Activated CD4-positive, alpha-beta memory T cell treated with anti-CD3 and anti-CD28 coated beads for 36 hours (primary cell): ENCODE data around the gene PCDHGA8. TPM values are rescaled to one million over a fixed set of nuclear protein-coding genes. Genes with fewer than 3 reads are reported as not detected.
"Not testable (repeated sequence)": the region's sequence is repeated elsewhere in the genome, so short reads cannot be mapped to it uniquely, and the experiment has no call there.

ENCODE experiments used
- CTCF ChIA-PET: fragments of 350-600 bp; sonication (Branson Sonifier 250); formaldehyde crosslinking; loops from one replicate; lab custom pipeline; 2021; ENCODE audit warnings: antibody characterized with exemption, inconsistent platforms; lab: Charles Lee
- POLR2A ChIA-PET: fragments of 350-600 bp; sonication (Branson Sonifier 250); formaldehyde crosslinking; loops from one replicate; lab custom pipeline; 2021; ENCODE audit warnings: antibody characterized with exemption; lab: Charles Lee
- DNase-seq: peaks from one replicate; pipeline ENCODE4 v3.0.0-alpha.2; 2020
- H3K27ac Mint-ChIP-seq: one replicate; pipeline ENCODE4 v1.8.0; 2021; ENCODE audit warnings: mixed read lengths
- H3K27me3 Mint-ChIP-seq: one replicate; pipeline ENCODE4 v1.8.0; 2021; ENCODE audit warnings: mixed read lengths
- H3K36me3 Mint-ChIP-seq: one replicate; pipeline ENCODE4 v1.8.0; 2021; ENCODE audit warnings: mixed read lengths
- H3K4me1 Mint-ChIP-seq: one replicate; pipeline ENCODE4 v1.8.0; 2021; ENCODE audit warnings: low read depth, mixed read lengths
- H3K4me3 Mint-ChIP-seq: one replicate; pipeline ENCODE4 v1.8.0; 2021; ENCODE audit warnings: mild to moderate bottlenecking, mixed read lengths
- H3K9me3 Mint-ChIP-seq: one replicate; pipeline ENCODE4 v1.8.0; 2021; ENCODE audit warnings: mixed read lengths
- intact Hi-C: fragments of 100-400 bp; cut with micrococcal nuclease; formaldehyde crosslinking; loops from one replicate; pipeline ENCODE4 v1.15.1; 2023
- total RNA-seq, 2 experiments: library from RNA; stranded (reverse); gene quantifications; one replicate each; pipeline ENCODE4 v1.2.3, GENCODE V29; 2021

PCDHGA8 gene
- total RNA-seq, 2 experiments from 2014 or later, result not detected

DNA sequence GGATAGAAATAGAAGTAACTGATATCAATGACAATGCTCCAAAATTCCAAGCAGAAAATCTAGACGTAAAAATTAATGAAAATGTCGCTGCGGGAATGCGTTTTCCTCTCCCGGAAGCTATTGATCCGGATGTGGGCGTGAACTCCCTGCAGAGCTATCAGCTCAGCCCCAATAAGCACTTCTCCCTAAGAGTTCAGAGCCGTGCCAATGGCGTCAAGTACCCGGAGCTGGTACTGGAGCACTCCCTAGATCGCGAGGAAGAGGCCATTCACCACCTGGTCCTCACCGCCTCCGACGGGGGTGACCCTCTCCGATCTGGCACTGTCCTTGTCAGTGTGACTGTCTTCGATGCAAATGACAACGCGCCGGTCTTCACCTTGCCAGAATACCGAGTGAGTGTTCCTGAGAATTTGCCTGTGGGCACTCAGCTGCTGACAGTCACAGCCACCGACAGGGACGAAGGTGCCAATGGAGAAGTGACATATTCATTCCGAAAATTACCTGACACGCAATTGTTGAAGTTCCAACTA is 21.2 kb downstream of the PCDHGA8 start:
- Mint-ChIP-seq H3K27ac (no peak overlapping the region), H3K4me3 (peak overlapping the region; percentile 66), H3K36me3 (peaks cover 28% of the 10 kb centered on the region), H3K9me3 (peaks cover 27% of the 10 kb centered on the region), H3K27me3 (peaks cover 62% of the 10 kb centered on the region), H3K4me1 (peaks cover 15% of the 10 kb centered on the region)
- CTCF ChIA-PET, result interaction anchor here (0.6 to 3.3 kb wide), 28 partner anchors 8 to 221 kb away, joined by 3 to 59 read pairs (median 5); partner anchors contain the start of genes PCDHB10, PCDHGA11, PCDHGA12 and PCDHGA6
- POLR2A ChIA-PET, result no interaction called here
- intact Hi-C loops, result loop anchor here (2.0 to 10.0 kb wide), 4 partner anchors 49 to 145 kb away; partner anchors contain the start of gene PCDHGA5
- no peak for DNase-seq

DNA sequence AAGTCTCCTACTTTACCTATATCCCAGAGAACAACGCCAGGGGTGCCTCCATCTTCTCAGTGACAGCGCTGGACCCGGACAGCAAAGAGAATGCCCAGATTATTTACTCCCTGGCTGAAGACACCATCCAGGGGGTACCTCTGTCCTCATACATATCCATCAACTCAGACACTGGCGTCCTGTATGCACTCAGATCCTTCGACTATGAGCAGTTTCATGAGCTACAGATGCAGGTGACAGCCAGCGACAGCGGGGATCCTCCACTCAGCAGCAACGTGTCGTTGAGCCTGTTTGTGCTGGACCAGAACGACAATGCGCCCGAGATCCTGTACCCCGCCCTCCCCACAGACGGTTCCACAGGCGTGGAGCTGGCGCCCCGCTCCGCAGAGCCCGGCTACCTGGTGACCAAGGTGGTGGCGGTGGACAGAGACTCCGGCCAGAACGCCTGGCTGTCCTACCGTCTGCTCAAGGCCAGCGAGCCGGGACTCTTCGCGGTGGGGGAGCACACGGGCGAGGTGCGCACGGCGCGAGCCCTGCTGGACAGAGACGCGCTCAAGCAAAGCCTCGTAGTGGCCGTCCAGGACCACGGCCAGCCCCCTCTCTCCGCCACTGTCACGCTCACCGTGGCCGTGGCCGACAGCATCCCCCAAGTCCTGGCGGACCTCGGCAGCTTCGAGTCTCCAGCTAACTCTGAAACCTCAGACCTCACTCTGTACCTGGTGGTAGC is 22.3 kb downstream of the PCDHGA8 start:
- H3K27me3 Mint-ChIP-seq, result peaks cover 62% of the 10 kb centered on the region
- H3K4me1 Mint-ChIP-seq, result peaks cover 15% of the 10 kb centered on the region
- CTCF ChIA-PET, result interaction anchor here (0.6 to 3.3 kb wide), 9 partner anchors 15 to 149 kb away, joined by 3 to 59 read pairs (median 13); partner anchors contain the start of genes PCDHGA12, PCDHGB3 and PCDHGB5
- H3K36me3 Mint-ChIP-seq, result peaks cover 26% of the 10 kb centered on the region
- H3K4me3 Mint-ChIP-seq, H3K27ac Mint-ChIP-seq, POLR2A ChIA-PET, DNase-seq: not testable (repeated sequence)
- peaks cover 25% of the 10 kb centered on the region for H3K9me3 Mint-ChIP-seq
- intact Hi-C loops, result loop anchor here (5.0 to 10.0 kb wide), 2 partner anchors 50 to 98 kb away; partner anchors contain the start of gene PCDHGA5

DNA sequence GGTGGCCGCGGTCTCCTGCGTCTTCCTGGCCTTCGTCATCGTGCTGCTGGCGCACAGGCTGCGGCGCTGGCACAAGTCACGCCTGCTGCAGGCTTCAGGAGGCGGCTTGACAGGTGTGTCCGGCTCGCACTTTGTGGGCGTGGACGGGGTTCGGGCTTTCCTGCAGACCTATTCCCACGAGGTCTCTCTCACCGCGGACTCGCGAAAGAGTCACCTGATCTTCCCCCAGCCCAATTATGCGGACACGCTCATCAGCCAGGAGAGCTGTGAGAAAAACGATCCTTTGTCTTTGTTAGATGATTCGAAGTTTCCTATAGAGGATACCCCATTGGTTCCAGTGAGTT is 22.8 kb downstream of the PCDHGA8 start:
- intact Hi-C loops, result loop anchor here (10.0 kb wide), 1 partner anchor 50 kb away; the partner anchor contains the start of gene PCDHGA5
- Mint-ChIP-seq H3K4me1 (peaks cover 15% of the 10 kb centered on the region), H3K36me3 (peaks cover 28% of the 10 kb centered on the region), H3K9me3 (peaks cover 27% of the 10 kb centered on the region), H3K27me3 (peaks cover 64% of the 10 kb centered on the region)
- H3K4me3 Mint-ChIP-seq, DNase-seq, H3K27ac Mint-ChIP-seq, POLR2A ChIA-PET: not testable (repeated sequence)
- CTCF ChIA-PET, result interaction anchor here (1.3 to 3.1 kb wide), 2 partner anchors 15 to 97 kb away, joined by 4 to 32 read pairs; partner anchors contain the start of gene PCDHGA12

DNA sequence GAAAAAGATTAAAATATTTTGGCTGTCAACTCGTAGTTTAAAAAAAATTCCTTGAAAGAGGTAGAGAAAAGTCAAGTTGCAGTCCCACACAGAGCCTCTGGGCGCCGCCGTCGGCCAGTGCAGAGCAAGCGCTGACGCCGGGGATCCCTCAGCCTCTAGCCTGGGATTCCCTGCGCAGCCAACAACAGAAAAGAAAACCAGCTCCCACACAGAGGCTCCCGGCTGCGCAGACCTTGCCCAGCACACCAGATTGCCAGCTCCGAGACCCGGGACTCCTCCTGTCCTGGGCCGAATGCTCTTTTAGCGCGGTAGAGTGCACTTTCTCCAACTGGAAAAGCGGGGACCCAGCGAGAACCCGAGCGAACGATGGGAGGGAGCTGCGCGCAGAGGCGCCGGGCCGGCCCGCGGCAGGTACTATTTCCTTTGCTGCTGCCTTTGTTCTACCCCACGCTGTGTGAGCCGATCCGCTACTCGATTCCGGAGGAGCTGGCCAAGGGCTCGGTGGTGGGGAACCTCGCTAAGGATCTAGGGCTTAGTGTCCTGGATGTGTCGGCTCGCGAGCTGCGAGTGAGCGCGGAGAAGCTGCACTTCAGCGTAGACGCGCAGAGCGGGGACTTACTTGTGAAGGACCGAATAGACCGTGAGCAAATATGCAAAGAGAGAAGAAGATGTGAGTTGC is 25.2 kb downstream of the PCDHGA8 start, which contains the start of gene PCDHGB7:
Gene PCDHGB7 (plus strand): TSS at position 184 of the 679 bp plus-strand sequence. CDS start 183 bp downstream, at position 367.
- Mint-ChIP-seq H3K4me1 (peaks cover 19% of the 10 kb centered on the region), H3K9me3 (peaks cover 37% of the 10 kb centered on the region), H3K36me3 (peaks cover 37% of the 10 kb centered on the region), H3K27me3 (peaks cover 76% of the 10 kb centered on the region), H3K4me3 (peak within 1 kb of the TSS; percentile 54)
- CTCF ChIA-PET, result interaction anchor here (1.0 to 2.5 kb wide), 7 partner anchors 11 to 150 kb away, joined by 3 to 15 read pairs (median 6); partner anchors contain the start of gene PCDHGB3
- H3K27ac Mint-ChIP-seq, POLR2A ChIA-PET: not testable (repeated sequence)
- DNase-seq, result peak; percentile 71
- intact Hi-C loops, result loop anchor here (1.0 to 10.0 kb wide), 2 partner anchors 53 to 147 kb away; partner anchors contain the start of gene PCDHGA5

DNA sequence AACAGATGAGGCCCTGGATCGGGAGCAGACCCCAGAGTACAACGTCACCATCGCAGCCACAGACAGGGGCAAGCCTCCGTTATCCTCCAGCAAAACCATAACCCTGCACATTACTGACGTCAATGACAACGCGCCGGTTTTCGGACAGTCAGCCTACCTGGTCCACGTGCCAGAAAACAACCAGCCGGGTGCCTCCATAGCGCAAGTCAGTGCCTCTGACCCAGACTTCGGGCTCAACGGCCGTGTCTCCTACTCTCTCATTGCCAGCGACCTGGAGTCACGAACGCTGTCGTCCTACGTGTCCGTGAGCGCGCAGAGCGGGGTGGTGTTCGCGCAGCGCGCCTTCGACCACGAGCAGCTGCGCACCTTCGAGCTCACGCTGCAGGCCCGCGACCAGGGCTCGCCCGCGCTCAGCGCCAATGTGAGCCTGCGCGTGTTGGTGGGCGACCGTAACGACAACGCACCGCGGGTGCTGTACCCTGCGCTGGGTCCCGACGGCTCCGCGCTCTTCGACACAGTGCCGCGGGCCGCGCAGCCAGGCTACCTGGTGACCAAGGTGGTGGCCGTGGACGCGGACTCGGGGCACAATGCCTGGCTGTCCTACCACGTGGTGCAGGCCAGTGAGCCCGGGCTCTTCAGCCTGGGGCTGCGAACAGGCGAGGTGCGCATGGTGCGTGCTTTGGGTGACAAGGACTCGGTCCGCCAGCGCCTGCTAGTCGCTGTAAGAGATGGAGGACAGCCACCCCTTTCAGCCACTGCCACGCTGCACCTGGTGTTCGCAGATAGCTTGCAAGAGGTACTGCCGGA is 26.8 kb downstream of the PCDHGA8 start:
- H3K27ac Mint-ChIP-seq, result no peak overlapping the region
- H3K9me3 Mint-ChIP-seq, result peaks cover 40% of the 10 kb centered on the region
- no peak for DNase-seq
- H3K4me3 Mint-ChIP-seq, result no peak overlapping the region
- intact Hi-C loops, result loop anchor here (10.0 kb wide), 1 partner anchor 54 kb away; the partner anchor contains the start of gene PCDHGA5
- POLR2A ChIA-PET, result no interaction called here
- H3K27me3 Mint-ChIP-seq, result peaks cover 72% of the 10 kb centered on the region
- CTCF ChIA-PET, result interaction anchor here (0.7 to 2.5 kb wide), 7 partner anchors 11 to 232 kb away, joined by 3 to 15 read pairs (median 6); partner anchors contain the start of genes PCDHB9 and PCDHGA12
- H3K4me1 Mint-ChIP-seq, result peaks cover 10% of the 10 kb centered on the region
- H3K36me3 Mint-ChIP-seq, result peaks cover 42% of the 10 kb centered on the region

DNA sequence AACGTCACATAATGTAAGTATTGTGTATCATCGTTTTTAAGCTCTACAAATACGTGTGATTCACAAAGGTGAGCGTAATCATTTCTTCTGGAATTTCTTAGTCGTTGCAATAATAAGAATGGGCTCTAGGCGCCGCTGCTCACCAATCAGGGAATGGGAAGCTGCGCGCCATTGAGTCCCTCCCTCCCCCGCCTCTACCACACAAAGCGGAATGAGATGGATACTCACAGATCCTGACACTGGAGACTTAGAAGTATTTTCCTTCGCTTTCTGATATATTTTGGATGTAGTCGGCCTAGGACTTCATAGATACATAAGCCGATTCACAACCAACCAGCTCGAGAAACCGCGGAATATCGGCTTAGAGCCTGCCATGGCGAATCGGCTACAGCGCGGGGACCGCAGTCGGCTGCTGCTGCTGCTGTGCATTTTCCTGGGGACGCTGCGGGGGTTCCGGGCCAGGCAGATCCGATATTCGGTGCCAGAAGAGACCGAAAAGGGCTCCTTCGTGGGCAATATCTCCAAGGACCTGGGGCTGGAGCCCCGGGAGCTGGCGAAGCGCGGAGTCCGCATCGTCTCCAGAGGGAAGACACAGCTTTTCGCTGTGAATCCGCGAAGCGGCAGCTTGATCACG is 28.5 kb downstream of the PCDHGA8 start, which contains the start of gene PCDHGA11:
Gene PCDHGA11 (plus strand): TSS at position 197 of the 634 bp plus-strand sequence. CDS start 177 bp downstream, at position 374.
- POLR2A ChIA-PET, result interaction anchor here (0.6 to 1.4 kb wide), 2 partner anchors 101 to 262 kb away, joined by 3 to 4 read pairs; partner anchors contain the start of gene TAF7
- Mint-ChIP-seq H3K27ac (no peak within 1 kb of the TSS), H3K9me3 (peaks cover 36% of the 10 kb centered on the region), H3K27me3 (peaks cover 68% of the 10 kb centered on the region), H3K4me3 (peak within 1 kb of the TSS; percentile 72), H3K4me1 (peaks cover 4% of the 10 kb centered on the region), H3K36me3 (peaks cover 35% of the 10 kb centered on the region)
- CTCF ChIA-PET, result interaction anchor here (0.6 to 2.6 kb wide), 20 partner anchors 8 to 225 kb away, joined by 3 to 27 read pairs (median 5); partner anchors contain the start of genes PCDHGA10, PCDHGA12, PCDHGB2 and PCDHGB3
- peak; percentile 66 for DNase-seq
- intact Hi-C loops, result loop anchor here (5.0 kb wide), 1 partner anchor 56 kb away; the partner anchor contains the start of gene PCDHGC3

DNA sequence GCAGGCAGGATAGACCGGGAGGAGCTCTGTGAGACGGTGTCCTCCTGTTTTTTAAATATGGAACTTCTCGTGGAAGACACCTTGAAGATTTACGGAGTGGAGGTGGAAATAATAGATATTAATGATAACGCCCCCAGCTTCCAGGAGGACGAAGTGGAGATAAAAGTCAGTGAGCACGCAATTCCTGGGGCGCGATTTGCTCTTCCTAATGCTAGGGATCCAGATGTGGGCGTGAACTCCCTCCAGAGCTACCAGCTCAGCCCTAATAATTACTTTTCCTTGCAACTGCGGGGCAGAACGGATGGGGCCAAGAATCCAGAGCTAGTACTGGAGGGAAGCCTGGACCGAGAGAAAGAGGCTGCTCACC is 29.0 kb downstream of the PCDHGA8 start:
- intact Hi-C loops, result loop anchor here (5.0 kb wide), 1 partner anchor 56 kb away; the partner anchor contains the start of gene PCDHGC3
- CTCF ChIA-PET, result interaction anchor here (0.6 to 2.6 kb wide), 18 partner anchors 8 to 225 kb away, joined by 3 to 27 read pairs (median 5); partner anchors contain the start of genes PCDHGA10, PCDHGA12, PCDHGB2 and PCDHGB3
- POLR2A ChIA-PET, result interaction anchor here (0.6 to 1.4 kb wide), 2 partner anchors 101 to 262 kb away, joined by 3 to 4 read pairs; partner anchors contain the start of gene TAF7
- peaks cover 36% of the 10 kb centered on the region for H3K9me3 Mint-ChIP-seq
- peaks cover 4% of the 10 kb centered on the region for H3K4me1 Mint-ChIP-seq
- peaks cover 68% of the 10 kb centered on the region for H3K27me3 Mint-ChIP-seq
- H3K4me3 Mint-ChIP-seq, result peak overlapping the region; percentile 72
- no peak for DNase-seq
- no peak overlapping the region for H3K27ac Mint-ChIP-seq
- peaks cover 35% of the 10 kb centered on the region for H3K36me3 Mint-ChIP-seq

DNA sequence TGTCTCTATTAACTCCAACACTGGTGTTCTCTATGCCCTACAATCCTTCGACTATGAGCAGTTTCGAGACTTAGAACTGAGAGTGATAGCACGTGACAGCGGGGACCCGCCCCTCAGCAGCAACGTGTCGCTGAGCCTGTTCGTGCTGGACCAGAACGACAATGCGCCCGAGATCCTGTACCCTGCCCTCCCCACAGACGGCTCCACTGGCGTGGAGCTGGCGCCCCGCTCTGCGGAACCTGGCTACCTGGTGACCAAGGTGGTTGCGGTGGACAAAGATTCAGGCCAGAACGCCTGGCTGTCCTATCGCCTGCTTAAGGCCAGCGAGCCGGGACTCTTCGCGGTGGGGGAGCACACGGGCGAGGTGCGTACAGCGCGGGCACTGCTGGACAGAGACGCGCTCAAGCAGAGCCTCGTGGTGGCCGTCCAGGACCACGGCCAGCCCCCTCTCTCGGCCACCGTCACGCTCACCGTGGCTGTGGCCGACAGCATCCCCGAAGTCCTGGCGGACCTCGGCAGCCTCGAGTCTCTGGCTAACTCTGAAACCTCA is 30.4 kb downstream of the PCDHGA8 start:
- no peak for DNase-seq
- CTCF ChIA-PET, result interaction anchor here (0.6 to 2.6 kb wide), 3 partner anchors 89 to 1162 kb away, joined by 3 to 27 read pairs (median 3); no protein-coding TSS in a partner anchor
- POLR2A ChIA-PET, result no interaction called here
- Mint-ChIP-seq H3K27me3 (peaks cover 67% of the 10 kb centered on the region), H3K27ac (no peak overlapping the region), H3K9me3 (peaks cover 36% of the 10 kb centered on the region), H3K4me1 (peaks cover 4% of the 10 kb centered on the region), H3K36me3 (peaks cover 34% of the 10 kb centered on the region), H3K4me3 (no peak overlapping the region)
- intact Hi-C loops, result loop anchor here (5.0 kb wide), 1 partner anchor 54 kb away; the partner anchor contains the start of gene PCDHGC3

DNA sequence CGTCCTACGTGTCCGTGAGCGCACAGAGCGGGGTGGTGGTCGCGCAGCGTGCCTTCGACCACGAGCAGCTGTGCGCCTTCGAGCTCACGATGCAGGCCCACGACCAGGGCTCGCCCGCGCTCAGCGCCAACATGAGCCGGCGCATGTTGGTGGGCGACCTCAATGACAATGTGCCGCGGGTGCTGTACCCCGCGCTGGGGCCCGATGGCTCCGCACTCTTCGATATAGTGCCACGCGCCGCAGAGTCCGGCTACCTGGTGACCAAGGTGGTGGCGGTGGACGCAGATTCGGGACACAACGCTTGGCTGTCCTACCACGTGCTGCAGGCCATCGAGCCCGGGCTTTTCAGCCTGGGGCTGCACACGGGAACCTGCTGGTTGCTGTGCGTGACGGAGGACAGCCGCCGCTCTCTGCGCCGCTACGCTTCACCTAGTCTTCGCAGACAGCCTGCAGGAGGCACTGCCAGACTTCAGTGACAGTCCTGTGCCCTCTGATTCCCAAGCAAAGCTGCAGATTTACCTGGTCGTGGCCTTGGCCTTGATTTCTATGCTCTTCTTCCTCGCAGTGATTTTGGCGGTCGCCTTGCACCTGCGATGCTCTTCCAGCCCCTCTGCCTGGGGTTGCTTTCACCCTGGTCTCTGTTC is 35.5 kb downstream of the PCDHGA8 start:
- H3K36me3 Mint-ChIP-seq, result peaks cover 25% of the 10 kb centered on the region
- H3K27me3 Mint-ChIP-seq, result peaks cover 58% of the 10 kb centered on the region
- ChIA-PET CTCF (interaction anchor here (1.4 to 4.7 kb wide), 3 partner anchors 7 to 130 kb away, joined by 5 to 32 read pairs (median 21); partner anchors contain the start of genes PCDHGA10 and PCDHGA11), POLR2A (no interaction called here)
- no peak overlapping the region for H3K4me3 Mint-ChIP-seq
- H3K4me1 Mint-ChIP-seq, result peaks cover 4% of the 10 kb centered on the region
- DNase-seq, result no peak
- intact Hi-C loops, result no loop called here
- H3K9me3 Mint-ChIP-seq, result peaks cover 26% of the 10 kb centered on the region
- H3K27ac Mint-ChIP-seq, result no peak overlapping the region
